HCT116 (cell line): ENCODE results near the gene SIN3A. TPM values are rescaled to one million over a fixed set of nuclear protein-coding genes. Genes with fewer than 3 reads are reported as not detected.

Experiments used
- ATAC-seq: fragments of 200-7000 bp; cut with Tn5 transposase; 2 replicates; pipeline ENCODE4 v1.9.1; 2020; ENCODE audit warnings: mild to moderate bottlenecking, moderate library complexity
- BruUV-seq: library from RNA; stranded (reverse); fragments of 400-500 nt; replicated peaks from 2 replicates; lab custom pipeline; 2021; lab: Mats Ljungman, UMichigan
- CTCF ChIA-PET: fragments of 300-600 bp; sonication (Branson Sonifier 250); formaldehyde crosslinking; loops from one replicate; lab custom pipeline; 2021; ENCODE audit warnings: antibody characterized with exemption; lab: Charles Lee
- POLR2A ChIA-PET: fragments of 300-600, 350-600 bp; sonication (Branson Sonifier 250); formaldehyde crosslinking; loops from one replicate; lab custom pipeline; 2021; ENCODE audit warnings: antibody characterized with exemption; lab: Charles Lee
- RAD21 ChIA-PET, 2 experiments: fragments of 300-600 bp; sonication (Branson Sonifier 250); formaldehyde crosslinking; loops; one replicate each; lab custom pipeline; 2023; ENCODE audit warnings: low total read pairs in 2 of 2; ENCODE audit not compliant: uncharacterized antibody in 2 of 2, unreplicated experiment in 2 of 2, low non-redundant PET in 1 of 2; lab: Charles Lee
- DNase-seq: peaks from one replicate; pipeline ENCODE4 v3.0.0-alpha.2; 2010; ENCODE audit warnings: low read depth, low spot score
- H2AFZ ChIP-seq: fragments of 200-600 bp; shearing (Covaris generic), sonication (generic); 2 replicates; pipeline ENCODE4 v1.6.1; 2017; ENCODE audit warnings: low read depth, mixed run types, mixed read lengths, antibody characterized with exemption, low read length; ENCODE audit not compliant: poor library complexity, severe bottlenecking
- H3K27ac ChIP-seq: 2 replicates; pipeline ENCODE4 v1.5.1; 2012; ENCODE audit warnings: low read depth, low read length
- H3K27me3 ChIP-seq: fragments of 200-600 bp; sonication (generic); 2 replicates; pipeline ENCODE4 v1.6.1; 2016; ENCODE audit warnings: mixed run types, low read length, mixed read lengths; ENCODE audit not compliant: insufficient read depth
- H3K36me3 ChIP-seq, 2 experiments: fragments of 200-500 bp in 1 of 2; fragments of 200-600 bp in 1 of 2; sonication (Bioruptor generic) in 1 of 2; sonication (generic) in 1 of 2; 2 replicates each; pipeline versions ENCODE4 v1.5.1 to v1.6.1; 2014 to 2016; ENCODE audit warnings: low read length in 2 of 2, inconsistent platforms in 1 of 2, mixed read lengths in 1 of 2, mixed run types in 1 of 2; ENCODE audit not compliant: insufficient read depth in 2 of 2, control insufficient read depth in 1 of 2
- H3K4me1 ChIP-seq, 2 experiments: fragments of 200-600 bp in 1 of 2; sonication (generic) in 1 of 2; 2 replicates each; pipeline versions ENCODE4 v1.5.1 to v1.6.1; 2012 to 2017; ENCODE audit warnings: low read length in 2 of 2, inconsistent platforms in 1 of 2, mild to moderate bottlenecking in 1 of 2, mixed read lengths in 1 of 2, mixed run types in 1 of 2, moderate library complexity in 1 of 2; ENCODE audit not compliant: insufficient read depth in 2 of 2, control insufficient read depth in 1 of 2
- H3K4me2 ChIP-seq: fragments of 200-600 bp; sonication (generic); 2 replicates; pipeline ENCODE4 v1.6.1; 2017; ENCODE audit warnings: mixed run types, low read length, mixed read lengths
- H3K4me3 ChIP-seq, 2 experiments: fragments of 200-600 bp in 1 of 2; sonication (generic) in 1 of 2; replicated peaks in 1 of 2; 2 replicates each; pipeline ENCODE4 v1.5.1; 2011 to 2016; ENCODE audit warnings: low read length in 2 of 2, control low read depth in 1 of 2, low read depth in 1 of 2, mild to moderate bottlenecking in 1 of 2, mixed read lengths in 1 of 2, mixed run types in 1 of 2
- H3K79me2 ChIP-seq: fragments of 200-600 bp; sonication (generic); 2 replicates; pipeline ENCODE4 v1.6.1; 2017; ENCODE audit warnings: mild to moderate bottlenecking, mixed run types, low read length, moderate library complexity, mixed read lengths; ENCODE audit not compliant: insufficient read depth
- H3K9ac ChIP-seq: fragments of 200-600 bp; sonication (generic); 2 replicates; pipeline ENCODE4 v1.6.1; 2016; ENCODE audit warnings: low read length, mixed read lengths
- H3K9me2 ChIP-seq: fragments of 200-600 bp; sonication (generic), shearing (Covaris generic); 2 replicates; pipeline ENCODE4 v1.6.1; 2017; ENCODE audit warnings: mixed run types, mild to moderate bottlenecking, moderate library complexity; ENCODE audit not compliant: insufficient read depth
- H3K9me3 ChIP-seq, 2 experiments: fragments of 200-500 bp in 1 of 2; fragments of 200-600 bp in 1 of 2; sonication (Bioruptor generic) in 1 of 2; sonication (generic) in 1 of 2; 2 replicates each; pipeline ENCODE4 v1.6.1; 2014 to 2017; ENCODE audit warnings: low read length in 2 of 2, mixed read lengths in 2 of 2, inconsistent platforms in 1 of 2, low read depth in 1 of 2, mild to moderate bottlenecking in 1 of 2, mixed run types in 1 of 2, moderate library complexity in 1 of 2; ENCODE audit not compliant: control insufficient read depth in 1 of 2, insufficient read depth in 1 of 2
- H4K20me1 ChIP-seq: fragments of 200-600 bp; sonication (generic), shearing (Covaris generic); 2 replicates; pipeline ENCODE4 v1.6.1; 2017; ENCODE audit warnings: mixed run types, mild to moderate bottlenecking, moderate library complexity; ENCODE audit not compliant: insufficient read depth
- EGR1 ChIP-seq: IDR thresholded peaks from 2 replicates; pipeline ENCODE4 v1.6.1; 2012; ENCODE audit warnings: low read depth
- EZH2phosphoT487 ChIP-seq: fragments of 200-600 bp; IDR thresholded peaks from 2 replicates; pipeline ENCODE4 v1.6.1; 2018; ENCODE audit warnings: antibody characterized with exemption, borderline replicate concordance
- FOSL1 ChIP-seq: IDR thresholded peaks from 2 replicates; pipeline ENCODE4 v1.6.1; 2012; ENCODE audit warnings: low read depth
- JUND ChIP-seq: IDR thresholded peaks from 2 replicates; pipeline ENCODE4 v1.6.1; 2012
- POLR2A ChIP-seq: IDR thresholded peaks from 2 replicates; pipeline ENCODE4 v1.7.0; 2011; ENCODE audit warnings: borderline replicate concordance; ENCODE audit not compliant: insufficient read depth, insufficient read length; ENCODE audit errors: extremely low read depth
- RAD21 ChIP-seq: IDR thresholded peaks from 2 replicates; pipeline ENCODE4 v1.6.1; 2012; ENCODE audit warnings: low read depth, mild to moderate bottlenecking
- SP1 ChIP-seq: IDR thresholded peaks from 2 replicates; pipeline ENCODE4 v1.6.1; 2012; ENCODE audit warnings: low read depth
- SRF ChIP-seq: IDR thresholded peaks from 2 replicates; pipeline ENCODE4 v1.6.1; 2012; ENCODE audit warnings: low read depth
- YY1 ChIP-seq: IDR thresholded peaks from 2 replicates; pipeline ENCODE4 v1.6.1; 2011; ENCODE audit warnings: low read length, low read depth, moderate library complexity, mild to moderate bottlenecking; ENCODE audit not compliant: insufficient replicate concordance; ENCODE audit errors: extremely low read depth
- ZFX ChIP-seq: fragments of 450-650 bp; IDR thresholded peaks from 2 replicates; pipeline ENCODE4 v1.6.1; 2017
- ZNF274 ChIP-seq: fragments of 200-500 bp; sonication (Bioruptor generic); IDR thresholded peaks from 2 replicates; pipeline ENCODE4 v1.6.1; 2014; ENCODE audit warnings: mild to moderate bottlenecking, low read depth, low read length, inconsistent platforms
- intact Hi-C: fragments of 100-400 bp; cut with micrococcal nuclease; formaldehyde crosslinking; loops from 2 replicates; pipeline ENCODE4 v1.10.0; 2022
- total RNA-seq: library from RNA; stranded (reverse); gene quantifications from one replicate; pipeline ENCODE4 v1.2.1, GENCODE V29; 2021; ENCODE audit not compliant: unreplicated experiment
- TF ChIP-seq, protein P1 (sequence below): IDR thresholded peaks from 2 replicates; pipeline ENCODE4 v1.6.1; 2012
- TF ChIP-seq, protein P2 (sequence below): IDR thresholded peaks from 2 replicates; pipeline ENCODE4 v1.6.1; 2012; ENCODE audit warnings: low read depth
- TF ChIP-seq, protein P3 (sequence below), 3 experiments: fragments of 200-600 bp in 1 of 3; sonication (generic) in 1 of 3; IDR thresholded peaks in 2 of 3; conservative IDR thresholded peaks in 1 of 3; 2 replicates each; pipeline ENCODE4 v1.5.1; 2012 to 2017; ENCODE audit warnings: low read depth in 2 of 3, low read length in 2 of 3, antibody characterized with exemption in 1 of 3, borderline replicate concordance in 1 of 3, control low read depth in 1 of 3, mild to moderate bottlenecking in 1 of 3, mixed read lengths in 1 of 3, mixed run types in 1 of 3, moderate library complexity in 1 of 3; ENCODE audit not compliant: insufficient read depth in 1 of 3

SIN3A gene
- total RNA-seq, 1 experiment from 2014 or later = 70.1 TPM

DNA sequence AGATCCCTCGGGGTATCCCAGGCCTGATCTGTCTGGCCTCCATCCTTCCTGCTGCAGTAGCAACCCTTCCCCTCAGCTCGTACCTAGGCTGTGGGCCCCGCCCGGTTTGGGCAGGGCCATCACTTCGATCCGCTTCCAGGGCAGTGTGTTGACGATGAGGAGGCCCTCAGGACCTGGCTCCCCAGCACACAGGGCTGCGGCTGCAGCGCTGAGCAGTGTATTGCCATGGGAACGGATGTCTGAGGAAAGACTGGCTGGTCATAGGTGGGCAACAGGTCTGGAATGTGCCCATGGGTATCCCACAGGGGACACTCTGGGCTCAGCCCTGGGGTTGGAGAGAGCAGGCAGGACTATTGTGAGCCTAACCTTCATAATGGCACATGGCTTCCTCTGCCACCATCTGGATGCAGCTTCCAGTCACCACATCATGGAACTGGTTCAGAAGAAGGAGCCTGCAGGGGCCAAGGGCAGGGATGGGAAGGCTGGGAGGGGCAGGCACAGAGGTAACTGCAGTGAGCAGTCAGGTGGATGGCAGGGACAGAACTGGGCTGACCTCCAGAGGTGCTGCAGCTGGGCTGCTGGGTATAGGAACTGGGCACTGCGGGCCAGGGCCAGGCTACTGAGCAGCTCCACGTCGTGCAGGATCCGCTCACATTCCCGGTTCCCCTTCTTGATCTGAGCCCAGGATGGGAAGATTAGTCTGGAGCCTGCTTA lies 91.8 kb downstream of the SIN3A start:
- Histone ChIP-seq H2AFZ (no peak overlapping the region), H3K27ac (no peak overlapping the region), H3K27me3 (no peaks in the 10 kb centered on the region), H3K9ac (no peak overlapping the region), H3K4me1 (no peaks in the 10 kb centered on the region), H3K4me3 (no peak overlapping the region), H3K9me3 (no peaks in the 10 kb centered on the region), H3K36me3 (peaks cover 2 to 8% of the 10 kb centered on the region in 2 experiments; a peak in 3 of 4 replicates), H3K9me2 (no peaks in the 10 kb centered on the region), H3K79me2 (no peaks in the 10 kb centered on the region), H4K20me1 (no peaks in the 10 kb centered on the region), H3K4me2 (no peak overlapping the region)
- RAD21 ChIA-PET = no interaction called here
- ATAC-seq = no peak
- DNase-seq = no peak
- POLR2A ChIA-PET = no interaction called here
- intact Hi-C loops = no loop called here
- TF ChIP-seq POLR2A (no peak), EGR1 (no peak), SP1 (no peak), JUND (no peak), ZNF274 (no peak), EZH2phosphoT487 (no peak), YY1 (no peak)
- TF ChIP-seq, protein P1, sequence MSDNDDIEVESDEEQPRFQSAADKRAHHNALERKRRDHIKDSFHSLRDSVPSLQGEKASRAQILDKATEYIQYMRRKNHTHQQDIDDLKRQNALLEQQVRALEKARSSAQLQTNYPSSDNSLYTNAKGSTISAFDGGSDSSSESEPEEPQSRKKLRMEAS = no peak
- BruUV-seq = no TSS peak
- CTCF ChIA-PET = no interaction called here

DNA sequence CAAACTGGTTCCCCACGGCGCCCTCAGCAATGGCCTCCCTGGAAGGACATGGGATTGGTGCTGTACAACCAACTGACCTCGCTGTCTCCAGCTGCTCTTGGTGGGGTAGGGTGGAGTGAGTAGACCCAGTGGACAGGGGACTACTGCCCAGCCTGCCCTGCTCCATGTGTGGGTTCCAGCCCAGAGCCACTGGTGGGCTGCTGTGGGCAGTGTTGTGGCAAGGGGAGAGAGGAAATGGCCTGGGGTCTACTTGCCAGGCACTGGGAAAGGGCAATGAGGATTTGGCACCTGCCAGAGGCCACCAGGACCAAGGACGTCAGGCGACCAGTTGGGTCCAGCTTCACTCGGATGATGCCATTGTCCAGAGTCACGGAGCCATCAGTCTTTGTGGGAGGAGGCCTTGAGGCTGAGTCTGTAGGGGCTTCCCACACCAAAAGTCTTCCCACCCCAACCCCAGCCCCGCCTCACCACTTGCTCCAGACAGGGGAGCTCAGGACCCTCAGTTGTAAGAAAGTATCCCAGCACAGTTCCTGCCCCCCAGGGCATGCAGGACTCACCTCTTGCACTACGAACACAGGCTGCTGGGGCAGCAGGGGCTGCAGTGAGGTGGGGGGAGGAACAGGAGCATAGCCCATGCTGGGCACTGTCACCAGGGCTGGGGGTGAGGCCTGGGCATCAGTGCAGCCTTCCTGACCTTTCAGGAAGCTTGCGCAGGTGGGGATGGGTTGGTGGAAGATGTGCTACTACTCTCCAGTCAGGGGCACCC lies 92.5 kb downstream of the SIN3A start:
- RAD21 ChIA-PET = no interaction called here
- Histone ChIP-seq H3K79me2 (no peaks in the 10 kb centered on the region), H2AFZ (no peak overlapping the region), H3K4me1 (no peaks in the 10 kb centered on the region), H3K9me3 (no peaks in the 10 kb centered on the region), H3K9me2 (no peaks in the 10 kb centered on the region), H4K20me1 (no peaks in the 10 kb centered on the region), H3K27ac (no peak overlapping the region), H3K4me3 (no peak overlapping the region), H3K27me3 (no peaks in the 10 kb centered on the region), H3K36me3 (peaks cover 2 to 8% of the 10 kb centered on the region in 2 experiments; a peak in 3 of 4 replicates), H3K4me2 (no peak overlapping the region), H3K9ac (no peak overlapping the region)
- CTCF ChIA-PET = no interaction called here
- DNase-seq (no peak), ATAC-seq (no peak)
- TF ChIP-seq SRF = no peak
- TF ChIP-seq ZFX = no peak
- TF ChIP-seq, protein P2, sequence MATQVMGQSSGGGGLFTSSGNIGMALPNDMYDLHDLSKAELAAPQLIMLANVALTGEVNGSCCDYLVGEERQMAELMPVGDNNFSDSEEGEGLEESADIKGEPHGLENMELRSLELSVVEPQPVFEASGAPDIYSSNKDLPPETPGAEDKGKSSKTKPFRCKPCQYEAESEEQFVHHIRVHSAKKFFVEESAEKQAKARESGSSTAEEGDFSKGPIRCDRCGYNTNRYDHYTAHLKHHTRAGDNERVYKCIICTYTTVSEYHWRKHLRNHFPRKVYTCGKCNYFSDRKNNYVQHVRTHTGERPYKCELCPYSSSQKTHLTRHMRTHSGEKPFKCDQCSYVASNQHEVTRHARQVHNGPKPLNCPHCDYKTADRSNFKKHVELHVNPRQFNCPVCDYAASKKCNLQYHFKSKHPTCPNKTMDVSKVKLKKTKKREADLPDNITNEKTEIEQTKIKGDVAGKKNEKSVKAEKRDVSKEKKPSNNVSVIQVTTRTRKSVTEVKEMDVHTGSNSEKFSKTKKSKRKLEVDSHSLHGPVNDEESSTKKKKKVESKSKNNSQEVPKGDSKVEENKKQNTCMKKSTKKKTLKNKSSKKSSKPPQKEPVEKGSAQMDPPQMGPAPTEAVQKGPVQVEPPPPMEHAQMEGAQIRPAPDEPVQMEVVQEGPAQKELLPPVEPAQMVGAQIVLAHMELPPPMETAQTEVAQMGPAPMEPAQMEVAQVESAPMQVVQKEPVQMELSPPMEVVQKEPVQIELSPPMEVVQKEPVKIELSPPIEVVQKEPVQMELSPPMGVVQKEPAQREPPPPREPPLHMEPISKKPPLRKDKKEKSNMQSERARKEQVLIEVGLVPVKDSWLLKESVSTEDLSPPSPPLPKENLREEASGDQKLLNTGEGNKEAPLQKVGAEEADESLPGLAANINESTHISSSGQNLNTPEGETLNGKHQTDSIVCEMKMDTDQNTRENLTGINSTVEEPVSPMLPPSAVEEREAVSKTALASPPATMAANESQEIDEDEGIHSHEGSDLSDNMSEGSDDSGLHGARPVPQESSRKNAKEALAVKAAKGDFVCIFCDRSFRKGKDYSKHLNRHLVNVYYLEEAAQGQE = no peak
- no peak for TF ChIP-seq FOSL1
- no peak for TF ChIP-seq RAD21
- TF ChIP-seq, protein P3, sequence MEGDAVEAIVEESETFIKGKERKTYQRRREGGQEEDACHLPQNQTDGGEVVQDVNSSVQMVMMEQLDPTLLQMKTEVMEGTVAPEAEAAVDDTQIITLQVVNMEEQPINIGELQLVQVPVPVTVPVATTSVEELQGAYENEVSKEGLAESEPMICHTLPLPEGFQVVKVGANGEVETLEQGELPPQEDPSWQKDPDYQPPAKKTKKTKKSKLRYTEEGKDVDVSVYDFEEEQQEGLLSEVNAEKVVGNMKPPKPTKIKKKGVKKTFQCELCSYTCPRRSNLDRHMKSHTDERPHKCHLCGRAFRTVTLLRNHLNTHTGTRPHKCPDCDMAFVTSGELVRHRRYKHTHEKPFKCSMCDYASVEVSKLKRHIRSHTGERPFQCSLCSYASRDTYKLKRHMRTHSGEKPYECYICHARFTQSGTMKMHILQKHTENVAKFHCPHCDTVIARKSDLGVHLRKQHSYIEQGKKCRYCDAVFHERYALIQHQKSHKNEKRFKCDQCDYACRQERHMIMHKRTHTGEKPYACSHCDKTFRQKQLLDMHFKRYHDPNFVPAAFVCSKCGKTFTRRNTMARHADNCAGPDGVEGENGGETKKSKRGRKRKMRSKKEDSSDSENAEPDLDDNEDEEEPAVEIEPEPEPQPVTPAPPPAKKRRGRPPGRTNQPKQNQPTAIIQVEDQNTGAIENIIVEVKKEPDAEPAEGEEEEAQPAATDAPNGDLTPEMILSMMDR (IDR thresholded peaks at IDR 0.05 in 2 of 3, conservative IDR thresholded peaks at IDR 0.05 in 1 of 3; ENCODE audit: borderline replicate concordance in 1 of 3, insufficient read depth in 1 of 3, low read depth in 2 of 3, low read length in 2 of 3) = no peak
- intact Hi-C loops = no loop called here
- POLR2A ChIA-PET = no interaction called here
- BruUV-seq = no TSS peak
